Skeletal muscle tissue (tissue), 4 donors: Measurements from ENCODE around the gene KNCN. TPM values are rescaled to one million over a fixed set of nuclear protein-coding genes. Genes with fewer than 3 reads are reported as not detected.

Experiments used
- H3K27ac ChIP-seq: one replicate; pipeline ENCODE4 v1.7.0; 2013; ENCODE audit warnings: mild to moderate bottlenecking, low read depth, low read length, inconsistent platforms
- H3K27me3 ChIP-seq, 3 donors: one replicate each; pipeline ENCODE4 v1.7.0; 2013; ENCODE audit warnings: low read length in 3 of 3; ENCODE audit not compliant: control insufficient read depth in 3 of 3, insufficient read depth in 3 of 3
- H3K36me3 ChIP-seq, 3 donors: one replicate each; pipeline ENCODE4 v1.7.0; 2013; ENCODE audit warnings: low read length in 3 of 3; ENCODE audit not compliant: control insufficient read depth in 3 of 3, insufficient read depth in 3 of 3
- H3K4me1 ChIP-seq, 3 donors: one replicate each; pipeline ENCODE4 v1.7.0; 2013; ENCODE audit warnings: low read length in 3 of 3, mild to moderate bottlenecking in 3 of 3; ENCODE audit not compliant: control insufficient read depth in 3 of 3, insufficient read depth in 3 of 3
- H3K4me3 ChIP-seq, 3 donors: one replicate each; pipeline ENCODE4 v1.7.0; 2013; ENCODE audit warnings: low read length in 3 of 3
- H3K9ac ChIP-seq, 3 donors: one replicate each; pipeline ENCODE4 v1.7.0; 2013; ENCODE audit warnings: low read length in 3 of 3, mild to moderate bottlenecking in 3 of 3, moderate library complexity in 2 of 3, low read depth in 1 of 3
- H3K9me3 ChIP-seq, 3 donors: one replicate each; pipeline ENCODE4 v1.7.0; 2013; ENCODE audit warnings: low read length in 3 of 3; ENCODE audit not compliant: control insufficient read depth in 3 of 3
- total RNA-seq: library from RNA; depleted of rRNA; stranded (reverse); fragments of >200 nt; gene quantifications from one replicate; pipeline ENCODE4 v1.2.3, GENCODE V29; 2014
- donor health status: Osteomylitis.

Gene KNCN
- total RNA-seq, 1 donor from 2014 or later, result not detected

GRCh38 chr1:46521414-46521813 is 30.0 kb downstream of the KNCN start:
- Histone ChIP-seq H3K9ac (no peak overlapping the region), H3K27ac (no peak overlapping the region), H3K27me3 (peaks cover 0 to 30% (median 28%) of the 10 kb centered on the region in 3 donors), H3K4me1 (peaks cover 0 to 4% (median 0%) of the 10 kb centered on the region in 3 donors), H3K9me3 (no peaks in the 10 kb centered on the region), H3K36me3 (no peaks in the 10 kb centered on the region), H3K4me3 (no peak overlapping the region)

DNA sequence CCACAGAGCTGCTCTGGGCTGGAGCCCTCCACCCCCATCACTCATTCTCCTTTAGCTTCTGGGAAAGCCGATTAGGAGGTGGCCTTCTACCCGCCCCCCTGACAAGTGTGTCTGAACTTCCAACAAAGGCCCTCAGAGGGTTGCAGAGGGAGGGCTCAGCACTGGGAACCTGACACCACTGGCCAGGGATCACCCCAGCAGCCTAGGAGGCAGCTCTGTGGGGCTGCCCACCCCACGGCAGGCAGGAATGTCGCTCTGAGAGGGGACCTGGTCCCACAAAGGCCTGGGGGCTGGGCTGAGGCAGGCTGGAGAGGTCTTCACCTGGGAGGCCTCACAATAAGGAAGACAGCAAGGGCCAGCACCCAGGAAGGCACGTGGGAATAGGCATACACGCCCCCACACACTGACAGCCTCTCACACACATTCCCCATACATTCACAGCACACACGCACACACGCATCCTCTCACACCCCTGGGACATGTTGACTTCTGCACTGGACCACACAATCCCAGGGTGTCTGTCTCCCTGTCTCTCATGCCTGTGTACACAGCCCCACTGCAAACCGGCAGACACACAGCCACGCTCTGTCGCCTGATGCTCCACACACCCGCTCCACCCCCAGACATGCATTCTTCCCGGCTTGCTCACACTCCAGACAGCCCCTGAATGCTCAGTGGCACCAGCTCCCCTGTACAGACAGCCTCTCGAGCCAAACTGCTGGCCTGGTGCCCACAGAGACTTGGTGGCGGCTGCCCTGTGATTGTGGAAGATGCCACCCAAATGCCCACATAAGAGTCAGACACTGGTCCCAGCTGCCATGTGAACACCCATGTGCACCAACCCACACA is 31.2 kb downstream of the KNCN start:
- Histone ChIP-seq H3K9me3 (no peaks in the 10 kb centered on the region), H3K27me3 (peaks cover 0 to 24% (median 19%) of the 10 kb centered on the region in 3 donors), H3K27ac (no peak overlapping the region), H3K4me3 (no peak overlapping the region), H3K4me1 (peaks cover 0 to 4% (median 0%) of the 10 kb centered on the region in 3 donors), H3K36me3 (no peaks in the 10 kb centered on the region), H3K9ac (no peak overlapping the region)

DNA sequence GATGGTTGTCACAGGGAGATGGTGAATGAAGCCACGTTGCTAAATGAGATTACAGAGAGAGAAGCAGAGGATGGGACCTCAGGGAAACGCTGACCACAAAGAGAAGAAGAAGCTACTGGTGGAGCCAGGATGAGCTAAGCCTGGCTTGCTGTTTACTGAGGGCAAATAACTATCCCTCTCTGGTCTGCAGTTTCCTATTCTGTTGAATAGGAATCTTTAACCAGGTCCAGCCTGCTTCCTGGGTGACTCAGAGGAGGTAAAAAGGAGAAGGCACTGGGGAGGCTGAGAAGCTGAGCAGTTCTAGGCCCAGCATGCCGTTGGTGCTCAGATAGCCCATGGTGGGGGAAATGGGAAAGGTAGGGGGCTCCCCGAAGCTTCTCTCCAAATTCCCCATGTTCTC is 32.2 kb downstream of the KNCN start:
- Histone ChIP-seq H3K27ac (no peak overlapping the region), H3K36me3 (no peaks in the 10 kb centered on the region), H3K9me3 (no peaks in the 10 kb centered on the region), H3K27me3 (peaks cover 0 to 24% (median 19%) of the 10 kb centered on the region in 3 donors), H3K4me1 (peaks cover 0 to 4% (median 0%) of the 10 kb centered on the region in 3 donors), H3K4me3 (no peak overlapping the region), H3K9ac (no peak overlapping the region)

DNA sequence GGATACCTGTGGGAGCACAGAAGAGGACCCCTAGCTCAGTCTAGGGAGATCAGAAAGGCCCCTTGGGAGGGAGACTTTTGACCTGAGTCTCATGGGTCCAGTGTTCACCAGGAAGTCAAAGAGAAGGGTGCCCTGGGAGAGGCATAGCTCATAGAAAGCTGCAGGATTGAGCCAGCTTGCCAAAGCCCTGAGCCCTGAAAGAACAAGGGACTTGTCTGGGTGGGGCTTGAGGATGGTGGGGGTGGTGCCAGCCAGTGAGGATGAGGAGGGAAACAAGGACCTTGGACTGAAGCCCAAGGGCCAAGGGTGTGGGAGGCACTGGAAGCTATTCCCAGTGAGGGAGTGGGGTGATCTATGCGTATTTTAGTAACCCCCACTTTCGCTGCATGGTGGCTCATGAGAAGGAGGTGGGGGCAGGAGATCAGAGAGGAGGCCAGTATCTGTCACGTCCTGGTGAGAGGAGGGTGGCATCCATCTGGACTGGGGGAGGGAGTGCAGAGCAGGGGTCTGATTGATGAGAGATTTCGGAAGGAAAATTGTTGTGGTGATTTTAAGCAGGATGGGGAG is 33.4 kb downstream of the KNCN start:
- Histone ChIP-seq H3K36me3 (no peaks in the 10 kb centered on the region), H3K4me1 (peaks cover 0 to 4% (median 0%) of the 10 kb centered on the region in 3 donors), H3K9me3 (no peaks in the 10 kb centered on the region), H3K27ac (no peak overlapping the region), H3K4me3 (no peak overlapping the region), H3K27me3 (peaks cover 0 to 24% (median 16%) of the 10 kb centered on the region in 3 donors), H3K9ac (no peak overlapping the region)

DNA sequence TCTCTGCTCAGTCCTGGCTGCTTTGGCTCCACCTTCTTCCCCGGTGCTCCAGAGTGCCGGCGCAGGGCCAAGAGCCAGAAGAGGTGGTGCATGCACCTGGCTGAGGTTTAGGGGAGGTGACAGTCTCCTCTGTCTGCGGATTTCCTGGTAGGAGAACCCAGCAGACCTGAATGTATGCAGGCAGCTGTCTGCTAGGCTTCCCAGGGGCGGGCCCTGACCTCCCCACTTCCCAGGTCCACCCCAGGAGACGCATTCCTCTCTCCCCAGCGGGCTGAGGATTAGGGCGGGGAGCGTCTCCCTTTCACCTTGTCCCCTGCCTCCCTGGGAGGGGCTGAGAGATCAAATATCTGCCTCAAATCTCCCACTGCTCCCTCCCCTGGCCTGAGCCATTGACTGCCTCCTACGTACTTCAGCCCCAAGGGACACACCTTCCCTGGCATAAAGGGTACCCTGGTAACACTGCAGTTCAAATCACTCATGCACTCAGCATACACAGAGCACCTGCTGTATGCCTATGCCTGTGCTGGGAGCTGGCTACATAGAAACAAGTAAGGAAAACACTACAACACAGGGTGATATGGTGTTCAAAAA is 34.3 kb downstream of the KNCN start:
- Histone ChIP-seq H3K9ac (no peak overlapping the region), H3K27ac (no peak overlapping the region), H3K27me3 (peaks cover 0 to 22% (median 18%) of the 10 kb centered on the region in 3 donors), H3K4me1 (no peaks in the 10 kb centered on the region), H3K36me3 (no peaks in the 10 kb centered on the region), H3K4me3 (no peak overlapping the region), H3K9me3 (no peaks in the 10 kb centered on the region)

- no peak overlapping the region for H3K4me3 ChIP-seq
- no peak overlapping the region for H3K27ac ChIP-seq
- no peaks in the 10 kb centered on the region for H3K9me3 ChIP-seq
- H3K36me3 ChIP-seq, result no peaks in the 10 kb centered on the region
- H3K9ac ChIP-seq, result no peak overlapping the region
- peaks cover 0 to 23% (median 21%) of the 10 kb centered on the region in 3 donors for H3K27me3 ChIP-seq
- H3K4me1 ChIP-seq, result no peaks in the 10 kb centered on the region
Measured at GRCh38 chr1:46516200-46516950, 35.1 kb downstream of the KNCN start.

DNA sequence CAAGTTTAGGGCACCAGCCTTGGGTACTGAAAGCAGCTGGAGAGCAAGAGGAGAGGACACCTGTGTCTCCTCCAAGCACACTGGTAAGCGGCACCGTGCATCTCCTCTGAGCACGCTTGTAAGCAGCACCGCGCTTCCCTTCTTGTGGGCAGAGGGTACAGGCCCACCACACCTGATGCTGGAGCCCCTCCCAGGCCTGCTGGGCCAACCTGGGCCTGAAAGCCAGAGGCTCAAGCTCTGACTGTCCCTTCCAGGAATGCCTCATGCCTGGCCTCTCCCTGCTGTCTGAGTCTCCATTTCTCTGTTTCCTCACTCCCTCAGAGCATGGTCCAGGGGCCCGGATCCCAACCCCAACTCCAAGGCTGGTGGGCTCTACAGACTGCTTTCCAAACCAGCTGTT is 35.9 kb downstream of the KNCN start:
- Histone ChIP-seq H3K4me3 (no peak overlapping the region), H3K4me1 (no peaks in the 10 kb centered on the region), H3K9me3 (no peaks in the 10 kb centered on the region), H3K9ac (no peak overlapping the region), H3K36me3 (no peaks in the 10 kb centered on the region), H3K27me3 (peaks cover 0 to 21% (median 20%) of the 10 kb centered on the region in 3 donors), H3K27ac (no peak overlapping the region)

DNA sequence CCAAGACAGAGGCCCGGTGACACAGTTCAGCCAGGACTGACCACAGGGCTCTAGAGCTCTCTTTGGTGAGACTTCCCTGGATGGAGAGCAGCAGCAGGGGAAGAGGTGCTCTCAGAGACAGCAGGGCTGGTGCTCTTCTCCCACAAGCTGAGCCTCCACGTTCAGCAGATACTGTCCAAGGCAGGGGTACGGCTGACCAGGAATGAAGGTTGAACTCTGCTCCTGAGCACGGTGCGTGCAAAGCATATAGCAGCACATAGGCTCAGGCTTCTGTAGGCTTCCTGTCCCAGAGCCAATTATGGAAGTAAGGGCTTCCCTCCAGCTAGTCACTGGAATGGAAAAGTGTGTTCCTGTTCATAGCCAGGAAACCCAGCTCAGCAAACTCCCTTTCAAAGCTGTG is 37.9 kb downstream of the KNCN start:
- H3K27ac ChIP-seq, result no peak overlapping the region
- no peaks in the 10 kb centered on the region for H3K36me3 ChIP-seq
- H3K9ac ChIP-seq, result no peak overlapping the region
- H3K9me3 ChIP-seq, result no peaks in the 10 kb centered on the region
- H3K4me3 ChIP-seq, result no peak overlapping the region
- no peaks in the 10 kb centered on the region for H3K4me1 ChIP-seq
- H3K27me3 ChIP-seq, result peaks cover 0 to 15% (median 13%) of the 10 kb centered on the region in 3 donors

DNA sequence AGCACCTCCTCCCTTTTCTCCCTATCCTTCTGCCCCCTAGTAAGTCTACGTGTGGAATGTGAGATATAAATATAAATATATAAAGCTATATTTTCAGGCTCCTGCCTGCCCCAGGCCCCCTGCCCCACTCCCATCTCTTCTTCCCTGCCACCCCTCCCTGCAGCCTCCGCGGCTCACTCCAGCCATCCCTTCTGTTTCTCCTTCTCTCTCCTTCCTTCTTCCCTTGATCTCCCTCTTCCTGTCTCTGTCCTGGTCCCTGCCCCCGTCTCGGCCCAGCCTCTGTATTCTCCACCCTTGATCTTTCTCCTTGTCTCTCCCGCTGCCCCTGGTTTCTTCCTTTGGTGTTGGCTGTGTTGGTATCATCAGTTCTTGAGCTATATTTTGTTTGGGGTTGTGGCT is 38.7 kb downstream of the KNCN start:
- H3K4me1 ChIP-seq, result no peaks in the 10 kb centered on the region
- H3K27me3 ChIP-seq, result peaks cover 0 to 9% (median 8%) of the 10 kb centered on the region in 3 donors
- no peak overlapping the region for H3K27ac ChIP-seq
- no peak overlapping the region for H3K4me3 ChIP-seq
- H3K36me3 ChIP-seq, result no peaks in the 10 kb centered on the region
- H3K9me3 ChIP-seq, result no peaks in the 10 kb centered on the region
- no peak overlapping the region for H3K9ac ChIP-seq
